ENCODE measurements around the gene ECI2. TPM values are rescaled to one million over a fixed set of nuclear protein-coding genes. Genes with fewer than 3 reads are reported as not detected.
A peak's percentile ranks its signal among the peaks of the same experiment; 100 is the strongest.

Gene ECI2
- total and polyA plus RNA-seq, 2 experiments from 2014 or later: 63.7 to 102 TPM

DNA sequence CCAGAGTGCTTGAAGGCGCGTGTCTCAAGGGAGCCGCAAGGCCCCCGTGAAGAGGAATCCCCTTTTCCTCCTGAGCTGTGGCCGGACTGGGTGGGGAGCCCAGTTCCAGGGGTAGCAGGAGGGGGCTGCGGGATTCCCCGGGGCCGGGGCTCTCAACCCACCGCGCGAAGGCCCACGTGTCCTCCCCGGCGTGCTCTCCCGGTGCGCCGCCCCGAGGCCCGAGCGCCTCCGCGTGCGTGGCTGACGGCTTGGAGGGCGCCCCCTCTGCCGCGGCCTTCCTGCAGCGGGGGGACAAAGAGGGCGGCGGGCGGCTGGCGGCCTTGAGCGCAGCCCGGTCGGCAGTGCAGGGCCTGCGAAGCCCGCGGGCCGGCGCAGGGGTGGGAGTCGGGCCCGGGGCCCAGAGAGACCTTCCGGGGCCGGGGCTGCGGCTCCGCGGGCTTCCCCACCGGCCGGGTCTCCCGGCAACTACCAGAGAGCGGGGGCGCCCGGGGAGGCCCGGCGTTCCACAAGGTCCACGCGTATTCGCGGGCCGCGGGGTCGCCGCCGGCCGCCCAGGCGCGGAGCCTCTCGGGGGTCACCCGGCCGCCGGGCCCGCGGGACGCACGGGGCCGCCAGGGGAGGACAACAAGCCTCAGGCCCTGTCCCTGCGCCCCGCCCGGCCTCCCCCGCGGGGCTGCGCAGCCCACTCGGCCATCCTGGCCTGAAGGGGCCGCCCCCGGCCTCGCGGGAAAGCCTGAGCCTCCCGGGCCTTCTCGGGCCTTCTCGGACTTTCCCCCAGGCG, 56.5 kb downstream of the ECI2 start, which contains the start of gene FAM217A:
Gene FAM217A (minus strand): TSS at position 447 of the 781 bp plus-strand sequence. CDS start 1,723 bp downstream, outside the sequence.
- H2AFZ ChIP-seq: peak within 1 kb of the TSS; percentile 96
- no peaks in the 10 kb centered on the region for H3K79me2 ChIP-seq (replicated peaks; ENCODE audit: insufficient read depth)
- peaks cover 10% of the 10 kb centered on the region; the same call in 1 of the 2 replicates for H3K27me3 ChIP-seq (ENCODE audit: insufficient read depth)
- TF ChIP-seq, protein P1, sequence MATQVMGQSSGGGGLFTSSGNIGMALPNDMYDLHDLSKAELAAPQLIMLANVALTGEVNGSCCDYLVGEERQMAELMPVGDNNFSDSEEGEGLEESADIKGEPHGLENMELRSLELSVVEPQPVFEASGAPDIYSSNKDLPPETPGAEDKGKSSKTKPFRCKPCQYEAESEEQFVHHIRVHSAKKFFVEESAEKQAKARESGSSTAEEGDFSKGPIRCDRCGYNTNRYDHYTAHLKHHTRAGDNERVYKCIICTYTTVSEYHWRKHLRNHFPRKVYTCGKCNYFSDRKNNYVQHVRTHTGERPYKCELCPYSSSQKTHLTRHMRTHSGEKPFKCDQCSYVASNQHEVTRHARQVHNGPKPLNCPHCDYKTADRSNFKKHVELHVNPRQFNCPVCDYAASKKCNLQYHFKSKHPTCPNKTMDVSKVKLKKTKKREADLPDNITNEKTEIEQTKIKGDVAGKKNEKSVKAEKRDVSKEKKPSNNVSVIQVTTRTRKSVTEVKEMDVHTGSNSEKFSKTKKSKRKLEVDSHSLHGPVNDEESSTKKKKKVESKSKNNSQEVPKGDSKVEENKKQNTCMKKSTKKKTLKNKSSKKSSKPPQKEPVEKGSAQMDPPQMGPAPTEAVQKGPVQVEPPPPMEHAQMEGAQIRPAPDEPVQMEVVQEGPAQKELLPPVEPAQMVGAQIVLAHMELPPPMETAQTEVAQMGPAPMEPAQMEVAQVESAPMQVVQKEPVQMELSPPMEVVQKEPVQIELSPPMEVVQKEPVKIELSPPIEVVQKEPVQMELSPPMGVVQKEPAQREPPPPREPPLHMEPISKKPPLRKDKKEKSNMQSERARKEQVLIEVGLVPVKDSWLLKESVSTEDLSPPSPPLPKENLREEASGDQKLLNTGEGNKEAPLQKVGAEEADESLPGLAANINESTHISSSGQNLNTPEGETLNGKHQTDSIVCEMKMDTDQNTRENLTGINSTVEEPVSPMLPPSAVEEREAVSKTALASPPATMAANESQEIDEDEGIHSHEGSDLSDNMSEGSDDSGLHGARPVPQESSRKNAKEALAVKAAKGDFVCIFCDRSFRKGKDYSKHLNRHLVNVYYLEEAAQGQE (IDR thresholded peaks at IDR 0.05; ENCODE audit: unreplicated experiment): no peak
- TF ChIP-seq EZH2phosphoT487 (IDR thresholded peaks at IDR 0.05; ENCODE audit: unreplicated experiment): no peak
- no peak for TF ChIP-seq CREB1 (CRISPR knock-in tag; IDR thresholded peaks at IDR 0.05; ENCODE audit: low read depth)
- TF ChIP-seq POLR2AphosphoS5 (IDR thresholded peaks at IDR 0.05; ENCODE audit: low read depth): no peak
- no peak for TF ChIP-seq ZNF114 (CRISPR knock-in tag; IDR thresholded peaks at IDR 0.05)
- no peak for TF ChIP-seq ZNF331 (CRISPR knock-in tag; IDR thresholded peaks at IDR 0.05; ENCODE audit: low read depth)
- TF ChIP-seq, protein P2, sequence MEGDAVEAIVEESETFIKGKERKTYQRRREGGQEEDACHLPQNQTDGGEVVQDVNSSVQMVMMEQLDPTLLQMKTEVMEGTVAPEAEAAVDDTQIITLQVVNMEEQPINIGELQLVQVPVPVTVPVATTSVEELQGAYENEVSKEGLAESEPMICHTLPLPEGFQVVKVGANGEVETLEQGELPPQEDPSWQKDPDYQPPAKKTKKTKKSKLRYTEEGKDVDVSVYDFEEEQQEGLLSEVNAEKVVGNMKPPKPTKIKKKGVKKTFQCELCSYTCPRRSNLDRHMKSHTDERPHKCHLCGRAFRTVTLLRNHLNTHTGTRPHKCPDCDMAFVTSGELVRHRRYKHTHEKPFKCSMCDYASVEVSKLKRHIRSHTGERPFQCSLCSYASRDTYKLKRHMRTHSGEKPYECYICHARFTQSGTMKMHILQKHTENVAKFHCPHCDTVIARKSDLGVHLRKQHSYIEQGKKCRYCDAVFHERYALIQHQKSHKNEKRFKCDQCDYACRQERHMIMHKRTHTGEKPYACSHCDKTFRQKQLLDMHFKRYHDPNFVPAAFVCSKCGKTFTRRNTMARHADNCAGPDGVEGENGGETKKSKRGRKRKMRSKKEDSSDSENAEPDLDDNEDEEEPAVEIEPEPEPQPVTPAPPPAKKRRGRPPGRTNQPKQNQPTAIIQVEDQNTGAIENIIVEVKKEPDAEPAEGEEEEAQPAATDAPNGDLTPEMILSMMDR (conservative IDR thresholded peaks at IDR 0.05; ENCODE audit: low read depth in 2 of 2): peak in 1 of 2 experiments; percentile 16; a peak in 1 of 4 replicates
- H4K20me1 ChIP-seq (replicated peaks; ENCODE audit: insufficient read depth): no peaks in the 10 kb centered on the region
- H3K4me1 Mint-ChIP-seq: peaks cover 3% of the 10 kb centered on the region; the same call in 2 of the 3 replicates
- ATAC-seq (peak; percentile 84), DNase-seq (ENCODE audit: low spot score) (peak; percentile 64)
- peak within 1 kb of the TSS; percentile 48 for H3K4me3 ChIP-seq
- H3K9me2 ChIP-seq (ENCODE audit: insufficient read depth): no peaks in the 10 kb centered on the region
- H3K4me3 Mint-ChIP-seq: no peak within 1 kb of the TSS
- no peak within 1 kb of the TSS for H3K27ac Mint-ChIP-seq
- no peaks in the 10 kb centered on the region for H3K36me3 ChIP-seq (ENCODE audit: insufficient read depth)
- H3K27ac ChIP-seq (ENCODE audit: low read depth): no peak within 1 kb of the TSS
- H3K36me3 Mint-ChIP-seq (ENCODE audit: low read depth): no peaks in the 10 kb centered on the region
- no peaks in the 10 kb centered on the region for H3K9me3 Mint-ChIP-seq
- peaks cover 5% of the 10 kb centered on the region; the same call in 1 of the 2 replicates for H3K4me1 ChIP-seq (ENCODE audit: insufficient read depth)
- no peaks in the 10 kb centered on the region for H3F3A ChIP-seq (replicated peaks; ENCODE audit: low read depth)
- peak within 1 kb of the TSS; percentile 69 for H3K4me2 ChIP-seq
- peaks cover 7% of the 10 kb centered on the region for H3K27me3 Mint-ChIP-seq (ENCODE audit: insufficient read depth, low read depth, poor library complexity)

All from GM23338 (cell line).